GM18498 (cell line): ENCODE data around the gene ADCY5.
"Not testable (repeated sequence)": the region's sequence is repeated elsewhere in the genome, so short reads cannot be mapped to it uniquely, and the experiment has no call there.

Source experiments
- ATAC-seq: cut with Tn5 transposase; IDR thresholded peaks from one replicate; pipeline ENCODE4 v1.9.1; 2021; ENCODE audit warnings: mild to moderate bottlenecking, moderate library complexity; ENCODE audit not compliant: unreplicated experiment

The ADCY5 gene

GRCh38 chr3:123277106-123277505, 171.8 kb downstream of the ADCY5 start:
- ATAC-seq, result no peak

GRCh38 chr3:123276346-123277006, 172.4 kb downstream of the ADCY5 start:
- ATAC-seq, result no peak

GRCh38 chr3:123275691-123276090, 173.2 kb downstream of the ADCY5 start:
- no peak for ATAC-seq

- no peak for ATAC-seq
Measured at GRCh38 chr3:123272547-123272946, 176.3 kb downstream of the ADCY5 start.

- ATAC-seq, result no peak
Measured at GRCh38 chr3:123271466-123272159, 177.3 kb downstream of the ADCY5 start.

GRCh38 chr3:123270818-123271217, 178.1 kb downstream of the ADCY5 start:
- ATAC-seq, result no peak

GRCh38 chr3:123267821-123268220, 181.1 kb downstream of the ADCY5 start:
- no peak for ATAC-seq

GRCh38 chr3:123263941-123264340, 184.9 kb downstream of the ADCY5 start:
- no peak for ATAC-seq

GRCh38 chr3:123262868-123263267, 186.0 kb downstream of the ADCY5 start:
- ATAC-seq, result no peak

GRCh38 chr3:123262226-123262625, 186.7 kb downstream of the ADCY5 start:
- no peak for ATAC-seq

- ATAC-seq, result no peak
Measured at GRCh38 chr3:123261666-123262065, 187.2 kb downstream of the ADCY5 start.

GRCh38 chr3:123258811-123259420, 190.0 kb downstream of the ADCY5 start:
- no peak for ATAC-seq

GRCh38 chr3:123258359-123258758, 190.5 kb downstream of the ADCY5 start:
- no peak for ATAC-seq

GRCh38 chr3:123256256-123256655, 192.6 kb downstream of the ADCY5 start:
- ATAC-seq, result no peak

GRCh38 chr3:123246866-123247265, 202.0 kb downstream of the ADCY5 start:
- ATAC-seq, result no peak

- ATAC-seq, result no peak
Measured at GRCh38 chr3:123244128-123244527, 204.8 kb downstream of the ADCY5 start.

- ATAC-seq, result no peak
Measured at GRCh38 chr3:123239756-123240155, 209.1 kb downstream of the ADCY5 start.

GRCh38 chr3:123239186-123239585, 209.7 kb downstream of the ADCY5 start:
- ATAC-seq, result not testable (repeated sequence)

GRCh38 chr3:123236902-123237301, 212.0 kb downstream of the ADCY5 start:
- ATAC-seq, result no peak
